B cell (primary cell): ENCODE results near the gene MAP3K15.

Source experiments
- CTCF ChIP-seq: fragments of 200-600 bp; IDR thresholded peaks from one replicate; pipeline ENCODE4 v1.8.0; 2022; ENCODE audit warnings: antibody characterized with exemption, mild to moderate bottlenecking
- EZH2 ChIP-seq: IDR thresholded peaks from 2 replicates; pipeline ENCODE4 v1.6.1; 2012; ENCODE audit warnings: borderline replicate concordance, low read depth, mild to moderate bottlenecking, moderate library complexity, low read length; ENCODE audit not compliant: insufficient read depth, poor library complexity, severe bottlenecking

- TF ChIP-seq EZH2 (no peak), CTCF (no peak)
Measured at GRCh38 chrX:19541931-19542330, 26.6 kb upstream of the MAP3K15 start.
